Measurements from ENCODE around the gene SLC7A11.
"Not testable (repeated sequence)": the region's sequence is repeated elsewhere in the genome, so short reads cannot be mapped to it uniquely, and the experiment has no call there.

Gene SLC7A11

DNA sequence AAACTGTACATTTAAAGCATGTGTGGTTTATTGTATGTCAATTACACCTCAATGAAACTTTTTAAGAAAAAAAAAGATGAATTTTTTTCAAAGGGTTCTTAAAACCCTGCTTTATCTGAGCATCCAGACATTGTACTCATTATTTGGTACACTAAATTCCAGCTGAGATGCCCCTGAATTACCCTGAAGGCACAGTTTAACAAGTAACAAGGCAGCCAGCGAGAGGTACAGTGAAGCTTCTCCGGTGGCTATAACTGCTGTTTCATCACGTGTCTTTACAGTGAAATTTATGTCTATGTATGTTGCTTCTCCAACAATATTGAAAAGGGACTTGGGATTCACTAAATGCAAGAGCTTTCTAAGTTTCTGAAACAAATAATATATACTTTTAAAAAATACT lies 15.8 kb downstream of the SLC7A11 start:
- no peaks in the 10 kb centered on the region for H3K36me3 ChIP-seq (ENCODE audit: control insufficient read depth, insufficient read depth, low read length)
- peaks cover 38% of the 10 kb centered on the region for H3K4me1 ChIP-seq (ENCODE audit: control insufficient read depth, insufficient read depth, low read length)
- H3K4me3 ChIP-seq (ENCODE audit: low read depth, low read length), result no peak overlapping the region
- H3K9ac ChIP-seq (ENCODE audit: low read depth, low read length), result no peak overlapping the region
- no peaks in the 10 kb centered on the region for H3K27me3 ChIP-seq (ENCODE audit: control insufficient read depth, insufficient read depth, low read length)
- no peaks in the 10 kb centered on the region for H3K9me3 ChIP-seq (ENCODE audit: control insufficient read depth, insufficient read depth, low read length)

DNA sequence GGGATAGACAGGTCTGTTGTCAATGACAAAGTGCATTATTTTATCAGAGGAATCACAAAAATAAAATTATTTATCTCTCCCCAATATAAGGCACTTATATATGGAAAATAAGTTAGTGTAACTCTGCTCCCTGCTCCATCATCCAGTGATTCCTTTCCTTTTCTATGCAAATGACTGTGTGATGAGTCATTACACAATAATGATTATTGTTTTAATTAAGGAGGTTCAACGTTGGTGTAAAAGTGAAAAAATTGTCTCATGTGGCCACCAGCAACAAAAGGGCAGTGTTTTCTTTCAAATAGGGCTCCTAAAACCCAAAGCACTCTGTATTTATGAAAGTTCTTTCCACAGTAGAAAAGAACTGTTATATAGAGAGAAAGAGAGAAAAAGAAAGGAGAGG lies 16.7 kb downstream of the SLC7A11 start:
- Histone ChIP-seq H3K9ac (ENCODE audit: low read depth, low read length) (no peak overlapping the region), H3K4me1 (ENCODE audit: control insufficient read depth, insufficient read depth, low read length) (peaks cover 41% of the 10 kb centered on the region), H3K4me3 (ENCODE audit: low read depth, low read length) (no peak overlapping the region), H3K36me3 (ENCODE audit: control insufficient read depth, insufficient read depth, low read length) (no peaks in the 10 kb centered on the region), H3K9me3 (ENCODE audit: control insufficient read depth, insufficient read depth, low read length) (no peaks in the 10 kb centered on the region), H3K27me3 (ENCODE audit: control insufficient read depth, insufficient read depth, low read length) (no peaks in the 10 kb centered on the region)

DNA sequence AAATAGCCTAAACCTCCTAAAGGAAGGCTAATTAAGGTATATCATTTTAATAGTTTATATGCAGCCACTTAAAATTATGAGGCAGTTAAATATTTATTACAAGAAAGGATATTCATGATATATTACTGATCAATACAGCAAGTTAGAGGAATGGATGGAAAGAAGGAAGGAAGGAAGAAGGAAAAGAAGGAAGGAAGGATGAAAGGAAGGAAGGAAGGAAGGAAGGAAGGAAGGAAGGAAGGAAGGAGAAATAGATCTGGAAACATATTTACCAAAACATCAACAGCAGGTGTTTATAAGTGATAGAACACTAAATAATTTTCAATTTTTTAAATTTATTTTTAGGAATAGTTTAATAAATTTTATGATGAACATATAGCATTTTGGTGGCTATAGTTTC lies 17.5 kb downstream of the SLC7A11 start:
- Histone ChIP-seq H3K27me3 (ENCODE audit: control insufficient read depth, insufficient read depth, low read length) (no peaks in the 10 kb centered on the region), H3K36me3 (ENCODE audit: control insufficient read depth, insufficient read depth, low read length) (no peaks in the 10 kb centered on the region), H3K4me1 (ENCODE audit: control insufficient read depth, insufficient read depth, low read length) (peaks cover 41% of the 10 kb centered on the region), H3K4me3 (ENCODE audit: low read depth, low read length) (no peak overlapping the region), H3K9ac (ENCODE audit: low read depth, low read length) (no peak overlapping the region), H3K9me3 (ENCODE audit: control insufficient read depth, insufficient read depth, low read length) (no peaks in the 10 kb centered on the region)

DNA sequence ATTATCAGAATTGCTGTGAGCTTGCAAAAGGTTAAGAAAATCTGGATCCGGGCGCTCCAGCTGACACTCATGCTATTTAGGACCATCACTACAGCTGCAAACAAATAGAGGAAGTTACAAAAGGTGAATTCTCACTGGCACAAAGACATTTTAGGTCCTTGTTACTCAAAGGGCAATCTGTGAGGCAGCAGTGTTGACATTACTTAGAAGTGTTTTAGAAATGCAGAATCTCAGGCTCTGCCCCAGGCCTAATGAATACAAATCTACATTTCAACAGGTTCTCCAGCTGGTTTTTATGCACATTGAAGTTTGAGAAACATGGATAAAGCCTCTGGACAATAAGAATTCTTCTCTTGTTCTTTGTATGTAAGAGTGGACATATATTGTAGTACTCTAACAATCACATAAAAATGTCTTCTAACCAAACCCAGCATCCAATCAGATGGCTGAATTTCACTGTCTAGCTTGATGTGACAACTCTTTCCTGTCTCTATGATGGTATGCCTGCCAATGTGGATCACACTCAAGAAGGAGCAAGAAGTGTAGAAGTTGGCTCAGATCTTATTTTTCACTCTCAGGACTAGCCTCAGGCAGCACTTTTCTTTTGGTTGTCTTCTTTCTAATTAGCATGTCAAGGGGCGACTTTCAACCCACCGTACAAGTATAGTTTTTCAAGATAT lies 18.8 kb downstream of the SLC7A11 start:
- no peaks in the 10 kb centered on the region for H3K27me3 ChIP-seq (ENCODE audit: control insufficient read depth, insufficient read depth, low read length)
- no peaks in the 10 kb centered on the region for H3K9me3 ChIP-seq (ENCODE audit: control insufficient read depth, insufficient read depth, low read length)
- H3K4me1 ChIP-seq (ENCODE audit: control insufficient read depth, insufficient read depth, low read length), result peaks cover 41% of the 10 kb centered on the region
- H3K9ac ChIP-seq (ENCODE audit: low read depth, low read length), result no peak overlapping the region
- peaks cover 2% of the 10 kb centered on the region for H3K36me3 ChIP-seq (ENCODE audit: control insufficient read depth, insufficient read depth, low read length)
- no peak overlapping the region for H3K4me3 ChIP-seq (ENCODE audit: low read depth, low read length)

DNA sequence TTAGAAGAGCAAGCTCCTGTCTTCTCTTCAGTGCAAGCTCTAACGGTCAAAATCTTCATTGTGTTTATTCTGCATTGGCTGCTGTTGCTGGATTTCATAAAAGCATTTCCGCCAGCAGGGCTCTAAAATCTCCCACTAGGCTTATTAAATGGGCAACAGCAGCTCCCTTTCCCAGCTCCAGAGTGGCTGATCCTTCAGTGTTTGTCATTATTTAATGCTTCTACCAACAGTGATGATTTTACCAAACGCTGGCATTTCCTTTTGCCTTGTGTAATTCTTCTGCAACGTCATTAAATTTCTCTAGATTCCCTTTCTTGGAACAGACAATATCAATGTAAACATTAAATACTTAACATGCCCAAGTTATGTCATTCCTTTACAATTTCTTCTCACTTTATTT lies 20.1 kb downstream of the SLC7A11 start:
- Histone ChIP-seq H3K4me3 (ENCODE audit: low read depth, low read length) (no peak overlapping the region), H3K36me3 (ENCODE audit: control insufficient read depth, insufficient read depth, low read length) (peaks cover 2% of the 10 kb centered on the region), H3K9me3 (ENCODE audit: control insufficient read depth, insufficient read depth, low read length) (no peaks in the 10 kb centered on the region), H3K27me3 (ENCODE audit: control insufficient read depth, insufficient read depth, low read length) (no peaks in the 10 kb centered on the region), H3K4me1 (ENCODE audit: control insufficient read depth, insufficient read depth, low read length) (peaks cover 42% of the 10 kb centered on the region), H3K9ac (ENCODE audit: low read depth, low read length) (no peak overlapping the region)

DNA sequence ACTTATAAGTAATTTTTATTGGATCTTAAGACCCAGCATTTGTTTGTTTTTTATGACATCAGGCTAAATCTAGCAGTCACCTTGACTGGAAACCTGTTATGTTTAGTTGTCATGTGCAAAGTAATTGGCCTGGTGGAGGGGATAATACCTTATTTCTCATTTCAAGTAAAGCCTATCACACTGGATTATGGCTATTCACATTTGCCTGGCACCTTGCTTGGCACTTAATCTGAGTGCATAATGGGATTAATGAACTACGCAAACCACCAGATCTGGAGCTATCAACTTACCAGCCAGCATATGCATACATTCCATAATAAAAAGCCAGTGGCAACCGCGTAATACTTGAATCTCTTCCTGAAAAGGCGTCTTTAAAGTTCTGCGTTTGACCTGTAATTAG lies 23.2 kb downstream of the SLC7A11 start:
- H3K36me3 ChIP-seq (ENCODE audit: control insufficient read depth, insufficient read depth, low read length), result peaks cover 2% of the 10 kb centered on the region

DNA sequence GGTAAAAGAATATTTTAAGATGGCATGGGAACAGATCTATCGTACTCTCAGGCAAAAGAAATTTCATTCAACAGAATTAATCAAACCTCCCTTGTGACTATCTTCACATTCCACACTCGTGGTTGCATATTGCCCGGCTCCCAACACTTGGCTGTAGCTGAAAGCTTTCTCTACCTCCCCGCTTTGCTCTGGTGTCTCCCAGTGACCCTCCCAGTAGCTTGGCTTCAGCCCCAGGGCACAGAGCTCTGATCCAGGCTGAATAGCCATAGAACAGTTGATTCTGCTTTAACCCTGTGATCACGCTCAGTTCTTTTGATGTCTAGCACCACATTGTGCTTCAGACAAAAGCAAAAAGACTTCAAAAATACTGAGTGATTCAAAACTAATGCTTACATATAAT lies 24.6 kb downstream of the SLC7A11 start:
- no peaks in the 10 kb centered on the region for H3K27me3 ChIP-seq (ENCODE audit: control insufficient read depth, insufficient read depth, low read length)
- peaks cover 31% of the 10 kb centered on the region for H3K4me1 ChIP-seq (ENCODE audit: control insufficient read depth, insufficient read depth, low read length)
- H3K9me3 ChIP-seq (ENCODE audit: control insufficient read depth, insufficient read depth, low read length), result no peaks in the 10 kb centered on the region
- H3K4me3 ChIP-seq (ENCODE audit: low read depth, low read length), result no peak overlapping the region
- peaks cover 2% of the 10 kb centered on the region for H3K36me3 ChIP-seq (ENCODE audit: control insufficient read depth, insufficient read depth, low read length)
- no peak overlapping the region for H3K9ac ChIP-seq (ENCODE audit: low read depth, low read length)

More for the DNA sequence above, 23.2 kb downstream of the SLC7A11 start:
- peaks cover 38% of the 10 kb centered on the region for H3K4me1 ChIP-seq (ENCODE audit: control insufficient read depth, insufficient read depth, low read length)
- H3K27me3 ChIP-seq (ENCODE audit: control insufficient read depth, insufficient read depth, low read length), result no peaks in the 10 kb centered on the region
- no peak overlapping the region for H3K9ac ChIP-seq (ENCODE audit: low read depth, low read length)
- H3K9me3 ChIP-seq (ENCODE audit: control insufficient read depth, insufficient read depth, low read length), result no peaks in the 10 kb centered on the region
- no peak overlapping the region for H3K4me3 ChIP-seq (ENCODE audit: low read depth, low read length)

DNA sequence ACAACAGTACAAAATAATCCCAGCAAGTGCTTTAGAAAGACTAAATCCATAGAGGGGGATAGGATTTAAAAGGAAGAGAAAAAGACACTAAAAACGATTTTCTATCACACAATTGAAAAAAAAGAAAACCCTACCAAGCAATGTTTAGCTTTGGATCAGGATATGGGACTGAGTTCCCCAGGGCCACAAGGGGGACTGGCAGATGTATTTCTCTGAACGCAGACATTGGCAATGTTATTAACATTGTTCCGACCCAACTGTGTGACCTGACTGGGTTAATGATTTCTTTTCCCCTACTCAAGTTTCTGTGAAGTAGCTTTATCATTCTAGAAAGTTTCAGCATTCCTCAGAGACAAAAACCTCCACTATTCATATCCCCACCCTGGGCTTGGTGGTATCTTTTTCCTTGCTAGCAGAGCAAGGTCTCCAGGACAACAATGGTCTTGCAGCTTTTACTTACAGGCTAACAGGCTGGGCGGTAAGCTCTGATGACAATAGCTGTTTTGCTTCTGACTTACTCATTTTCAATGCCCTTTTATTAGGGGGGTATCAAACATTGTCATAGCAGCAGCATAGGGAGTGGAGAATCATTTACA lies 25.8 kb downstream of the SLC7A11 start:
- Histone ChIP-seq H3K4me3 (ENCODE audit: low read depth, low read length) (no peak overlapping the region), H3K4me1 (ENCODE audit: control insufficient read depth, insufficient read depth, low read length) (peaks cover 21% of the 10 kb centered on the region), H3K27me3 (ENCODE audit: control insufficient read depth, insufficient read depth, low read length) (no peaks in the 10 kb centered on the region), H3K9ac (ENCODE audit: low read depth, low read length) (no peak overlapping the region), H3K9me3 (ENCODE audit: control insufficient read depth, insufficient read depth, low read length) (no peaks in the 10 kb centered on the region), H3K36me3 (ENCODE audit: control insufficient read depth, insufficient read depth, low read length) (peaks cover 2% of the 10 kb centered on the region)

DNA sequence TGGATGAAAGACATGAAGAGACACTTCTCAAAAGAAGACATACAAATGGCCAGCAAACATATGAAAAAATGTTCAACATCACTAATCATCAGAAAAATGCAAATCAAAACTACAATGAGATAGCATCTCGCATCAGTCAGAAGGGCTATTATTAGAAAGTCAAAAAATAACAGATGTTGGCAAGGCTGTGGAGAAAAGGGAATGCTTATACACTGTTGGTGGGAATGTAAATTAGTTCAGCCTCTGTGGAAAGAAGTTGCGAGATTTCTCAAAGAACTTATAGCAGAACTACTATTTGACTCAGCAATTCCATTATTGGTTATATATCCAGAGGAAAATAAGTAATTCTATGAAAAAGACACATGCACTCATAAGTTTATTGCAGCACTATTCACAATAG lies 31.6 kb downstream of the SLC7A11 start:
- H3K9me3 ChIP-seq (ENCODE audit: control insufficient read depth, insufficient read depth, low read length); H3K9ac ChIP-seq (ENCODE audit: low read depth, low read length); H3K36me3 ChIP-seq (ENCODE audit: control insufficient read depth, insufficient read depth, low read length); H3K4me1 ChIP-seq (ENCODE audit: control insufficient read depth, insufficient read depth, low read length); H3K27me3 ChIP-seq (ENCODE audit: control insufficient read depth, insufficient read depth, low read length); H3K4me3 ChIP-seq (ENCODE audit: low read depth, low read length): not testable (repeated sequence)

DNA sequence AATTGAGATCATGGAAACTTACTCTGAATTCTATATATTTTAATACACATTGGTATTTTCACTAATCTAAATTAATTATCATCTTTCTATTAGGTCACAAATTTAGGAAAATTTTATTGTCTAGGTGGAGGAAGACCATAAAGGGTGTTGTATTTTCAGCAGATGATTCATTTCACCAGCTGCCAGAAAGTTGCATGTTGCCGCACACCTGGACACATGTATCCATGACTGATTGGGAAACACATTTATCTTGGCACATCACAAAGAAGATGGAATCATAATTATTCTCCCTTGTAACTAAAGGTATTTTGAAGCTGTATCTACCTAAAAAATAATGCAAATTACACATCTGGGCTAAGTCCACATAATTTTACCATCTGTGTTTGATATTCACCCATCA lies 33.1 kb downstream of the SLC7A11 start:
- Histone ChIP-seq H3K4me3 (ENCODE audit: low read depth, low read length) (no peak overlapping the region), H3K9me3 (ENCODE audit: control insufficient read depth, insufficient read depth, low read length) (no peaks in the 10 kb centered on the region), H3K9ac (ENCODE audit: low read depth, low read length) (no peak overlapping the region), H3K27me3 (ENCODE audit: control insufficient read depth, insufficient read depth, low read length) (no peaks in the 10 kb centered on the region), H3K4me1 (ENCODE audit: control insufficient read depth, insufficient read depth, low read length) (peaks cover 8% of the 10 kb centered on the region), H3K36me3 (ENCODE audit: control insufficient read depth, insufficient read depth, low read length) (no peaks in the 10 kb centered on the region)

DNA sequence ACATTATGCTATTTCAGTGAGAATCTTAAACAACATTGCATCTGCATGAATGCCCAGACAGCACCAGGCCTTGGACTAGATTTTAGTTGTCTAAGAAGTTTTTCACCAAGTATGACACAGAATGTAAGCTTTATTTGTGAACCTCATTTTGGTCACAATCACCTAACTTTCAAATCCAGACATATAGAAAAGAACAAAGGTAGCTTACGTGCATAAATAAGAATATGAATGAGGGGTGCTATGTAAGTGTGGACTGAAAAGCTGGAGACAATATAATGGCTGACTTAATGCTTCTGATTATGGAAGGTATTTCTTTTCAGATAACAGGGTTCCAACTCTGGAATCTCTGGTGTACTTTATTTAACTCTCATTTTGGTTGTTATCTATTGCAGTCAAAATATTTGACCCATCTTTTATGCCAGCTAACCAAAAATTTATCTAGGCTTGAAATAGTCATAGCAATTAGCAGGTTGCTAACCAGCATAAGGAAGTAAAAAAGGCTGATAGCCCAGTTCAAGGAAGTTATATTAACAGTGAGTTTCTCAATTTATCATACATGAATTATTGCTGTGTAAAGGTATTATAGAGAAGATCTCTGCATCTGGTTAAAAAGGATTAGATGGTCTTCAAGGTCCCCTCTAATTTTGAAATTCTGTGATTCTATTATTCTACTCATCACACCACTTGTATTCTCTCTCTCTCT lies 36.5 kb downstream of the SLC7A11 start:
- peaks cover 8% of the 10 kb centered on the region for H3K4me1 ChIP-seq (ENCODE audit: control insufficient read depth, insufficient read depth, low read length)
- no peak overlapping the region for H3K4me3 ChIP-seq (ENCODE audit: low read depth, low read length)
- H3K36me3 ChIP-seq (ENCODE audit: control insufficient read depth, insufficient read depth, low read length), result no peaks in the 10 kb centered on the region
- no peaks in the 10 kb centered on the region for H3K9me3 ChIP-seq (ENCODE audit: control insufficient read depth, insufficient read depth, low read length)
- no peaks in the 10 kb centered on the region for H3K27me3 ChIP-seq (ENCODE audit: control insufficient read depth, insufficient read depth, low read length)
- no peak overlapping the region for H3K9ac ChIP-seq (ENCODE audit: low read depth, low read length)

DNA sequence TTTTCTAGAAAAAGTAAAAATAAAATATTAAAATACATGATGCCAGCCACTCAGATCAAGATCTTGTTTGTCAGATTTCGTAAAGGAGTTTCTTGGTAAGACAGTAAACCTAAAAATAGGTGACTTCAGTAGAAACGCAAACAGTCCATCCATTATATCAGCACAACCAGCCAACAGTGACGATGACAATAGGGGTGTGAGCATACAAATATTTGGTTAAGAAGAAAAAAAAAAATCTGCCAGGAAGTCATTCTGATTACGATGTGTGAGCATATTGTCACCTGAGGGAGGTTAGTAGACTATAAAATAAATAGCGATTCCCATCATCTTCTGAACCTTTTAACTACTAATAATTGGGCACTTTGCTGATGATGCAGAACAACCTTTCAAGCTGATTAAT lies 37.6 kb downstream of the SLC7A11 start:
- Histone ChIP-seq H3K4me1 (ENCODE audit: control insufficient read depth, insufficient read depth, low read length) (peaks cover 18% of the 10 kb centered on the region), H3K9me3 (ENCODE audit: control insufficient read depth, insufficient read depth, low read length) (no peaks in the 10 kb centered on the region), H3K9ac (ENCODE audit: low read depth, low read length) (no peak overlapping the region), H3K36me3 (ENCODE audit: control insufficient read depth, insufficient read depth, low read length) (no peaks in the 10 kb centered on the region), H3K27me3 (ENCODE audit: control insufficient read depth, insufficient read depth, low read length) (no peaks in the 10 kb centered on the region), H3K4me3 (ENCODE audit: low read depth, low read length) (no peak overlapping the region)

Measured in iPS-15b (cell line).